Measurements from ENCODE around the gene TBX5. TPM values are rescaled to one million over a fixed set of nuclear protein-coding genes. Genes with fewer than 3 reads are reported as not detected.

The TBX5 gene
- total RNA-seq, 4 donors from 2014 or later = 8.6 to 38.8 (median 28.0) TPM

- H3K27me3 ChIP-seq = peaks cover 23% of the 10 kb centered on the region
- no peak overlapping the region for H3K4me3 ChIP-seq
- 34 to 78% methylated on average over 2 to 6 of the region's 6 CpGs for whole genome bisulfite sequencing, 2 donors (ENCODE audit: low coverage in 1 of 2)
- TF ChIP-seq EP300 (IDR thresholded peaks at IDR 0.05) (no peak), POLR2A (IDR thresholded peaks at IDR 0.05) (no peak), POLR2AphosphoS5 (IDR thresholded peaks at IDR 0.05) (no peak), CTCF (IDR thresholded peaks at IDR 0.05) (no peak)
- peak overlapping the region in 3 of 4 donors; percentile 12 to 94 (median 91) for H3K27ac ChIP-seq
- H3K36me3 ChIP-seq = peaks cover 0 to 48% of the 10 kb centered on the region in 2 donors
- H3K4me1 ChIP-seq = peaks cover 0 to 98% (median 10%) of the 10 kb centered on the region in 3 donors
- ATAC-seq = no peak
- no peaks in the 10 kb centered on the region for H3K9me3 ChIP-seq
Observed at GRCh38 chr12:114395233-114395632, 10.7 kb downstream of the TBX5 start.

GRCh38 chr12:114393569-114393968, 12.4 kb downstream of the TBX5 start:
- H3K4me3 ChIP-seq = no peak overlapping the region
- WGBS, 2 donors (ENCODE audit: low coverage in 1 of 2) = 69 to 90% methylated on average over 2 to 4 of the region's 4 CpGs
- peak overlapping the region in 3 of 4 donors; percentile 54 to 94 (median 91) for H3K27ac ChIP-seq
- no peaks in the 10 kb centered on the region for H3K9me3 ChIP-seq
- peaks cover 23% of the 10 kb centered on the region for H3K27me3 ChIP-seq
- TF ChIP-seq POLR2AphosphoS5 (IDR thresholded peaks at IDR 0.05) (no peak), CTCF (IDR thresholded peaks at IDR 0.05) (no peak), EP300 (IDR thresholded peaks at IDR 0.05) (no peak), POLR2A (IDR thresholded peaks at IDR 0.05) (no peak)
- peaks cover 0 to 86% (median 6%) of the 10 kb centered on the region in 3 donors for H3K4me1 ChIP-seq
- peaks cover 0 to 49% of the 10 kb centered on the region in 2 donors for H3K36me3 ChIP-seq
- no peak for ATAC-seq

- ATAC-seq = no peak
- Histone ChIP-seq H3K4me3 (no peak overlapping the region), H3K4me1 (peaks cover 0 to 80% (median 6%) of the 10 kb centered on the region in 3 donors), H3K9me3 (no peaks in the 10 kb centered on the region), H3K27me3 (peaks cover 23% of the 10 kb centered on the region), H3K27ac (peak overlapping the region in 3 of 4 donors; percentile 54 to 94 (median 91)), H3K36me3 (peaks cover 0 to 49% of the 10 kb centered on the region in 2 donors)
- TF ChIP-seq CTCF (IDR thresholded peaks at IDR 0.05) (no peak), POLR2A (IDR thresholded peaks at IDR 0.05) (no peak), EP300 (IDR thresholded peaks at IDR 0.05) (no peak), POLR2AphosphoS5 (IDR thresholded peaks at IDR 0.05) (no peak)
- 0% methylated on average over 1 of the region's 5 CpGs; no CpG with 5 or more reads in 1 of the 2 donors for WGBS, 2 donors (ENCODE audit: low coverage in 1 of 2)
Observed at GRCh38 chr12:114392909-114393308, 13.0 kb downstream of the TBX5 start.

DNA sequence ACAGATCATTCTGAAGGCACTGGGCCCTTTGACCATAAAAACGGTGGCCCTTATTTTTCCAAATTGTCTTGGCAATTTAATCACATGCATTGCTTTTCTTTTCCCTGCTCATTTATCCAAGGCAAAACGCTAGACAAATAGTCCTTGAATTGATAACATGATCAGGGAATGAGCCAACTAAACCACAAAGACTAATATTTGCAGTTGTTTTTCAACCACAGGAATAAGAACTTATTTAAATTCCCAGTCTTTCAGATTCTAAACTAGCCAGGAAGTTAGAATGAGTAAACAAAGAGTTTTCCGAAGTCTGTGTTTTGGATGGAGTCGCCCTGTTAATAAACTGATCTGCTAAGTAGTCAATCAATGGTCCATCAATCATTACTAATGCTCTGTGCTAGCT, 14.9 kb downstream of the TBX5 start:
- H3K4me1 ChIP-seq = peaks cover 0 to 61% (median 6%) of the 10 kb centered on the region in 3 donors
- TF ChIP-seq CTCF (IDR thresholded peaks at IDR 0.05) (no peak), EP300 (IDR thresholded peaks at IDR 0.05) (no peak), POLR2AphosphoS5 (IDR thresholded peaks at IDR 0.05) (no peak), POLR2A (IDR thresholded peaks at IDR 0.05) (no peak)
- H3K9me3 ChIP-seq = no peaks in the 10 kb centered on the region
- no peak for ATAC-seq
- peak overlapping the region in 3 of 4 donors; percentile 5 to 41 (median 25) for H3K27ac ChIP-seq
- 14 to 16% methylated on average over 3 to 4 of the region's 4 CpGs for WGBS, 2 donors (ENCODE audit: low coverage in 1 of 2)
- H3K4me3 ChIP-seq = no peak overlapping the region
- H3K27me3 ChIP-seq = peaks cover 10% of the 10 kb centered on the region
- peaks cover 0 to 47% of the 10 kb centered on the region in 2 donors for H3K36me3 ChIP-seq

DNA sequence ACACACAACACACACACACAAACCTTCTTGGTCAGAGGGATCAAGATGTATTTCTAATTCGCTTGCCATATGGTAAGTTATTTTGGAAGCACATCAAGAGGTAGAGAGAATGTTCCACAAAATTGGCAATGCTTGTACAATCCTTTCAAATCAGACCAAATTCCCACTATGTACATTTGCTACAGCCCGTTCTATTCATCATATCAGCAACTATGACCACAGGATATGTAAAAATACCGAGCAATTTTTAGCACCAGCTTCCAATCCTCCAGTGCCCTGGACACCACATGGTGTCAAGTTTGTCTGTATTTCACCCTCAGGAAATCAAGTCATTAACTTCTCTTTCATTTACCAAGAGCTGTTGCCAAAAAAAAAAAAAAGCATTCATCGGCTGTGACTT, 21.2 kb downstream of the TBX5 start:
- Histone ChIP-seq H3K27ac (no peak overlapping the region), H3K27me3 (no peaks in the 10 kb centered on the region), H3K36me3 (peaks cover 0 to 85% of the 10 kb centered on the region in 2 donors), H3K4me1 (peaks cover 0 to 18% (median 0%) of the 10 kb centered on the region in 3 donors), H3K9me3 (no peaks in the 10 kb centered on the region), H3K4me3 (no peak overlapping the region)
- no peak for ATAC-seq
- 27 to 54% methylated on average over 4 of the region's 4 CpGs for WGBS, 2 donors (ENCODE audit: low coverage in 1 of 2)
- TF ChIP-seq EP300 (IDR thresholded peaks at IDR 0.05) (no peak), CTCF (IDR thresholded peaks at IDR 0.05) (no peak), POLR2A (IDR thresholded peaks at IDR 0.05) (no peak), POLR2AphosphoS5 (IDR thresholded peaks at IDR 0.05) (no peak)
